ENCODE results near the gene CLMP.

GRCh38 chr11:123051146-123051545 is 143.9 kb downstream of the CLMP start:
- TF ChIP-seq POLR2AphosphoS5 (IDR thresholded peaks at IDR 0.05; ENCODE audit: low read depth, low read length) (no peak), REST (IDR thresholded peaks at IDR 0.05; ENCODE audit: insufficient read depth in 1 of 2, low read depth in 2 of 2, low read length in 2 of 2) (no peak)

Measured in PFSK-1 (cell line).